GM18861 (cell line): Measurements from ENCODE around the gene NAXD.

Experiments
- ATAC-seq: cut with Tn5 transposase; IDR thresholded peaks from one replicate; pipeline ENCODE4 v1.9.1; 2021; ENCODE audit not compliant: unreplicated experiment

The NAXD gene

DNA sequence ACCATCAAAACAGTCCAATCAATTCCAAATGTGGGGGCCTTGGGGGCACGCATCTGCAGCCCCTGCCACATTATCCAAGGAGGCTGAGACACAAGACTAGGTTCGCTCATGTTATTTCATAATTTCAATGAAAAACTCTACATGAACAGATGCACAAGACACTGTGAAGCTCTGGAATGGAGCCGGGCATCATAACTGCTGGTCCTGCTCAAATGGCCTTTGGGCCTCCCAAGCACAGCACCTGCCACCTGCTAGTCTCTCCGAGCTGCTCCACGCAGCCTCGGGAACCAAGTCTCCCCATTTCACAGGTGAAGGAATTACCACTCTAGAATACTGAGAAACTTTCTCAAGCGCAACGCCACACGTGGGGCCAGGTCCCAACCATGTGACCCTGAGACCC is 73.7 kb downstream of the NAXD start:
- no peak for ATAC-seq
